GM21723 (cell line): ENCODE data around the gene ISLR2.

ENCODE experiments used
- ATAC-seq: cut with Tn5 transposase; IDR thresholded peaks from one replicate; pipeline ENCODE4 v1.9.1; 2021; ENCODE audit warnings: mild to moderate bottlenecking, moderate library complexity; ENCODE audit not compliant: unreplicated experiment

ISLR2 gene

GRCh38 chr15:74127954-74128784 is 2.2 kb upstream of the ISLR2 start:
- ATAC-seq: no peak

GRCh38 chr15:74128785-74129585 is 1.4 kb upstream of the ISLR2 start:
- ATAC-seq: no peak

- ATAC-seq: no peak
Observed at GRCh38 chr15:74129586-74130154, 716 bp upstream of the ISLR2 start.

- ATAC-seq: no peak
Observed at GRCh38 chr15:74130849-74131627, 652 bp downstream of the ISLR2 start.

- ATAC-seq: no peak
Observed at GRCh38 chr15:74131628-74132413, 1.4 kb downstream of the ISLR2 start.

GRCh38 chr15:74132681-74133651 is 2.6 kb downstream of the ISLR2 start:
- no peak for ATAC-seq

- no peak for ATAC-seq
Observed at GRCh38 chr15:74133694-74134386, 3.5 kb downstream of the ISLR2 start.

GRCh38 chr15:74134387-74135027 is 4.1 kb downstream of the ISLR2 start:
- no peak for ATAC-seq

GRCh38 chr15:74135041-74135565 is 4.7 kb downstream of the ISLR2 start:
- no peak for ATAC-seq

- ATAC-seq: no peak
Observed at GRCh38 chr15:74136540-74136813, 6.1 kb downstream of the ISLR2 start.

GRCh38 chr15:74136814-74137536 is 6.6 kb downstream of the ISLR2 start:
- ATAC-seq: no peak

- no peak for ATAC-seq
Observed at GRCh38 chr15:74137537-74137894, 7.1 kb downstream of the ISLR2 start.

- no peak for ATAC-seq
Observed at GRCh38 chr15:74138642-74139041, 8.3 kb downstream of the ISLR2 start.

- ATAC-seq: no peak
Observed at GRCh38 chr15:74141591-74141990, 11.2 kb downstream of the ISLR2 start.

GRCh38 chr15:74144153-74144775 is 13.9 kb downstream of the ISLR2 start:
- ATAC-seq: no peak

GRCh38 chr15:74146277-74146800 is 16.0 kb downstream of the ISLR2 start:
- ATAC-seq: no peak

- ATAC-seq: no peak
Observed at GRCh38 chr15:74147051-74147450, 16.7 kb downstream of the ISLR2 start.
